Tibial nerve (tissue), 4 donors: Measurements from ENCODE around the gene RASL10B. TPM values are rescaled to one million over a fixed set of nuclear protein-coding genes. Genes with fewer than 3 reads are reported as not detected.

Source experiments
- DNase-seq, 2 donors: peaks; one replicate each; pipeline ENCODE4 v3.0.0-alpha.2; 2019; ENCODE audit warnings: low spot score in 2 of 2
- H3K27ac ChIP-seq, 4 donors: fragments of 200-600 bp; sonication (generic) in 3 of 4; one replicate each; pipeline ENCODE4 v1.5.1; 2017 to 2019; ENCODE audit warnings: mild to moderate bottlenecking in 1 of 4
- H3K27me3 ChIP-seq, 2 donors: fragments of 200-600 bp; sonication (generic) in 1 of 2; one replicate each; pipeline versions ENCODE4 v1.5.1 to v1.6.0; 2017 to 2019
- H3K36me3 ChIP-seq, 3 donors: fragments of 200-600 bp; sonication (generic); one replicate each; pipeline ENCODE4 v1.5.1; 2018 to 2019
- H3K4me1 ChIP-seq, 4 donors: fragments of 200-600 bp; sonication (generic) in 3 of 4; one replicate each; pipeline ENCODE4 v1.5.1; 2017 to 2019
- H3K4me3 ChIP-seq, 4 donors: fragments of 200-600 bp; sonication (generic) in 3 of 4; one replicate each; pipeline ENCODE4 v1.5.1; 2017 to 2019; ENCODE audit warnings: mild to moderate bottlenecking in 1 of 4, moderate library complexity in 1 of 4
- H3K9me3 ChIP-seq, 4 donors: fragments of 200-600 bp; sonication (generic) in 3 of 4; one replicate each; pipeline ENCODE4 v1.5.1; 2017 to 2019
- CTCF ChIP-seq, 5 experiments: fragments of 200-600 bp in 3 of 5; fragments of 450-650 bp in 2 of 5; sonication (generic) in 3 of 5; IDR thresholded peaks; one replicate each; pipeline ENCODE4 v1.5.1; 2016 to 2019; ENCODE audit warnings: antibody characterized with exemption in 5 of 5, mild to moderate bottlenecking in 3 of 5, moderate library complexity in 2 of 5
- EP300 ChIP-seq, 2 donors: sonication (generic); formaldehyde crosslinking; IDR thresholded peaks; one replicate each; pipeline ENCODE4 v1.6.1; 2017; ENCODE audit warnings: antibody characterized with exemption in 2 of 2, mild to moderate bottlenecking in 1 of 2
- POLR2A ChIP-seq, 2 donors: fragments of 450-650 bp; IDR thresholded peaks; one replicate each; pipeline ENCODE4 v1.6.1; 2017; ENCODE audit warnings: antibody characterized with exemption in 2 of 2, mild to moderate bottlenecking in 2 of 2, moderate library complexity in 2 of 2
- WGBS, 2 donors: methylation state at CpG; one replicate each; pipeline ENCODE4 v1.1.5; 2018; 5-methylcytosine and 5-hydroxymethylcytosine counted together
- total RNA-seq, 4 donors: library from RNA; depleted of rRNA; stranded (reverse); fragments of >200 nt; gene quantifications; one replicate each; pipeline ENCODE4 v1.1.0, GENCODE V29; 2016

The RASL10B gene
- total RNA-seq, 4 donors from 2014 or later = 8.4 to 25.3 (median 21.9) TPM

- H3K9me3 ChIP-seq = no peaks in the 10 kb centered on the region
- H3K27me3 ChIP-seq = no peaks in the 10 kb centered on the region
- no peaks in the 10 kb centered on the region for H3K36me3 ChIP-seq
- H3K4me3 ChIP-seq = no peak overlapping the region
- no peak overlapping the region for H3K27ac ChIP-seq
- peaks cover 0 to 23% (median 8%) of the 10 kb centered on the region in 4 donors for H3K4me1 ChIP-seq
- TF ChIP-seq EP300 (IDR thresholded peaks at IDR 0.05) (no peak), POLR2A (IDR thresholded peaks at IDR 0.05) (no peak), CTCF (IDR thresholded peaks at IDR 0.05) (no peak)
- no peak for DNase-seq
- WGBS, 2 donors = 72 to 86% methylated on average over 7 of the region's 7 CpGs
Observed at GRCh38 chr17:35734396-35734795, 3.0 kb downstream of the RASL10B start.

GRCh38 chr17:35735036-35735805 is 3.8 kb downstream of the RASL10B start:
- TF ChIP-seq EP300 (IDR thresholded peaks at IDR 0.05) (no peak), CTCF (IDR thresholded peaks at IDR 0.05) (no peak), POLR2A (IDR thresholded peaks at IDR 0.05) (no peak)
- Histone ChIP-seq H3K27ac (no peak overlapping the region), H3K4me1 (peaks cover 0 to 23% (median 8%) of the 10 kb centered on the region in 4 donors), H3K4me3 (no peak overlapping the region), H3K27me3 (peaks cover 0 to 4% of the 10 kb centered on the region in 2 donors), H3K36me3 (no peaks in the 10 kb centered on the region), H3K9me3 (no peaks in the 10 kb centered on the region)
- WGBS, 2 donors = 87 to 91% methylated on average over 28 to 29 of the region's 29 CpGs
- DNase-seq = no peak

- WGBS, 2 donors = 94 to 96% methylated on average over 5 of the region's 5 CpGs
- Histone ChIP-seq H3K4me3 (no peak overlapping the region), H3K4me1 (peaks cover 0 to 18% (median 4%) of the 10 kb centered on the region in 4 donors), H3K36me3 (no peaks in the 10 kb centered on the region), H3K27ac (no peak overlapping the region), H3K9me3 (no peaks in the 10 kb centered on the region), H3K27me3 (peaks cover 0 to 14% of the 10 kb centered on the region in 2 donors)
- DNase-seq = no peak
- TF ChIP-seq CTCF (IDR thresholded peaks at IDR 0.05) (no peak), POLR2A (IDR thresholded peaks at IDR 0.05) (no peak), EP300 (IDR thresholded peaks at IDR 0.05) (no peak)
Observed at GRCh38 chr17:35736236-35736635, 4.8 kb downstream of the RASL10B start.

GRCh38 chr17:35738519-35739133 is 7.2 kb downstream of the RASL10B start:
- no peaks in the 10 kb centered on the region for H3K9me3 ChIP-seq
- no peak for DNase-seq
- WGBS, 2 donors = 77 to 85% methylated on average over 5 of the region's 5 CpGs

More at GRCh38 chr17:35738519-35739133, 7.2 kb downstream of the RASL10B start:
- no peak overlapping the region for H3K27ac ChIP-seq
- TF ChIP-seq CTCF (IDR thresholded peaks at IDR 0.05) = no peak
- TF ChIP-seq POLR2A (IDR thresholded peaks at IDR 0.05) = no peak
- TF ChIP-seq EP300 (IDR thresholded peaks at IDR 0.05) = no peak
- peaks cover 0 to 38% of the 10 kb centered on the region in 2 donors for H3K27me3 ChIP-seq
- no peak overlapping the region for H3K4me3 ChIP-seq
- peaks cover 0 to 11% (median 3%) of the 10 kb centered on the region in 4 donors for H3K4me1 ChIP-seq
- H3K36me3 ChIP-seq = no peaks in the 10 kb centered on the region
